ENCODE results near the gene FLOT2. TPM values are rescaled to one million over a fixed set of nuclear protein-coding genes. Genes with fewer than 3 reads are reported as not detected.

FLOT2 gene
- total and polyA plus RNA-seq, 10 of the 15 experiments (the other 5 are each of a cell fraction or from before 2014, with no cell fraction given), result 56.8 to 302 (median 149) TPM

DNA sequence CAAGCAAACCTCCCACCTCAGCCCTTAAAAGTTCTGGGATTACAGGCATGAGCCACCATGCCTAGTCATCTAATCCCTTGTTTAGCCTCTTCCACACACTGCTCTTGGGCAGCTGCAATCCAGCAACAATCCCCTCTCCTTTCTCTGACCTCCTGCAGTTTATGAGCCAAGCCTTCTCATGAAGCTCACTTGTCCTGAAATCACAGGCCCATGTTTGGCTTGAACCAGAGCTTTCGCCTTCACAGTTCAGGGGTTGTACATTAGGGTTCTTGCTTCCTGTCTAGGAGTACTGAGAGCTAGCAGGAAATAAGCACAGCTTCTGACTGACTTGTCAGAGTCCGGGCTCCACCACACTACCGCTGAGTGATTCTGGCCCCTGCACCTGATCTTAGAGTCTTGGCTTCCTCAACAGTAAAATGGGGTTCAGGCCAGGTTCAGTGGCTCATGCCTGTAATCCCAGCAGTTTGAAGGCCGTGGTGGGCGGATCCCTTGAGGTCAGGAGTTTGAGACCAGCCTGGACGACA is 26.4 kb downstream of the FLOT2 start (continued):
- TF ChIP-seq IKZF1 (conservative IDR thresholded peaks at IDR 0.05) (no peak), NR2C1 (IDR thresholded peaks at IDR 0.05) (no peak), MEF2B (IDR thresholded peaks at IDR 0.05; ENCODE audit: partially characterized antibody, poor library complexity, severe bottlenecking) (peak; percentile 14), ESRRA (IDR thresholded peaks at IDR 0.05; ENCODE audit: low read length) (no peak), CHD4 (IDR thresholded peaks at IDR 0.05) (no peak), STAT3 (IDR thresholded peaks at IDR 0.05; ENCODE audit: low read depth, low read length) (no peak), BHLHE40 (IDR thresholded peaks at IDR 0.05; ENCODE audit: borderline replicate concordance in 1 of 2, low read depth in 2 of 2, low read length in 1 of 2) (no peak; a peak in 1 of 4 replicates), HDAC6 (IDR thresholded peaks at IDR 0.05; ENCODE audit: unreplicated experiment) (no peak), TAF1 (IDR thresholded peaks at IDR 0.05; ENCODE audit: borderline replicate concordance, low read depth, low read length) (peak; percentile 78), BMI1 (IDR thresholded peaks at IDR 0.05; ENCODE audit: borderline replicate concordance) (no peak), SMAD5 (IDR thresholded peaks at IDR 0.05; ENCODE audit: low read depth) (no peak), FOS (IDR thresholded peaks at IDR 0.05; ENCODE audit: borderline replicate concordance, extremely low read depth, insufficient read length) (no peak), SIX5 (IDR thresholded peaks at IDR 0.05; ENCODE audit: low read depth, low read length, severe bottlenecking) (no peak), SRF (IDR thresholded peaks at IDR 0.05; ENCODE audit: low read depth in 2 of 2, low read length in 2 of 2) (peak; percentile 82 to 88), NBN (IDR thresholded peaks at IDR 0.05) (peak; percentile 20; the same call in 1 of the 2 replicates), CHD2 (IDR thresholded peaks at IDR 0.05; ENCODE audit: borderline replicate concordance, low read depth, low read length) (no peak), EED (IDR thresholded peaks at IDR 0.05; ENCODE audit: low read depth) (peak; percentile 23; the same call in 1 of the 2 replicates)
- TF ChIP-seq, protein P1, sequence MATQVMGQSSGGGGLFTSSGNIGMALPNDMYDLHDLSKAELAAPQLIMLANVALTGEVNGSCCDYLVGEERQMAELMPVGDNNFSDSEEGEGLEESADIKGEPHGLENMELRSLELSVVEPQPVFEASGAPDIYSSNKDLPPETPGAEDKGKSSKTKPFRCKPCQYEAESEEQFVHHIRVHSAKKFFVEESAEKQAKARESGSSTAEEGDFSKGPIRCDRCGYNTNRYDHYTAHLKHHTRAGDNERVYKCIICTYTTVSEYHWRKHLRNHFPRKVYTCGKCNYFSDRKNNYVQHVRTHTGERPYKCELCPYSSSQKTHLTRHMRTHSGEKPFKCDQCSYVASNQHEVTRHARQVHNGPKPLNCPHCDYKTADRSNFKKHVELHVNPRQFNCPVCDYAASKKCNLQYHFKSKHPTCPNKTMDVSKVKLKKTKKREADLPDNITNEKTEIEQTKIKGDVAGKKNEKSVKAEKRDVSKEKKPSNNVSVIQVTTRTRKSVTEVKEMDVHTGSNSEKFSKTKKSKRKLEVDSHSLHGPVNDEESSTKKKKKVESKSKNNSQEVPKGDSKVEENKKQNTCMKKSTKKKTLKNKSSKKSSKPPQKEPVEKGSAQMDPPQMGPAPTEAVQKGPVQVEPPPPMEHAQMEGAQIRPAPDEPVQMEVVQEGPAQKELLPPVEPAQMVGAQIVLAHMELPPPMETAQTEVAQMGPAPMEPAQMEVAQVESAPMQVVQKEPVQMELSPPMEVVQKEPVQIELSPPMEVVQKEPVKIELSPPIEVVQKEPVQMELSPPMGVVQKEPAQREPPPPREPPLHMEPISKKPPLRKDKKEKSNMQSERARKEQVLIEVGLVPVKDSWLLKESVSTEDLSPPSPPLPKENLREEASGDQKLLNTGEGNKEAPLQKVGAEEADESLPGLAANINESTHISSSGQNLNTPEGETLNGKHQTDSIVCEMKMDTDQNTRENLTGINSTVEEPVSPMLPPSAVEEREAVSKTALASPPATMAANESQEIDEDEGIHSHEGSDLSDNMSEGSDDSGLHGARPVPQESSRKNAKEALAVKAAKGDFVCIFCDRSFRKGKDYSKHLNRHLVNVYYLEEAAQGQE (IDR thresholded peaks at IDR 0.05; ENCODE audit: low read depth, low read length), result no peak
- TF ChIP-seq, protein P2, sequence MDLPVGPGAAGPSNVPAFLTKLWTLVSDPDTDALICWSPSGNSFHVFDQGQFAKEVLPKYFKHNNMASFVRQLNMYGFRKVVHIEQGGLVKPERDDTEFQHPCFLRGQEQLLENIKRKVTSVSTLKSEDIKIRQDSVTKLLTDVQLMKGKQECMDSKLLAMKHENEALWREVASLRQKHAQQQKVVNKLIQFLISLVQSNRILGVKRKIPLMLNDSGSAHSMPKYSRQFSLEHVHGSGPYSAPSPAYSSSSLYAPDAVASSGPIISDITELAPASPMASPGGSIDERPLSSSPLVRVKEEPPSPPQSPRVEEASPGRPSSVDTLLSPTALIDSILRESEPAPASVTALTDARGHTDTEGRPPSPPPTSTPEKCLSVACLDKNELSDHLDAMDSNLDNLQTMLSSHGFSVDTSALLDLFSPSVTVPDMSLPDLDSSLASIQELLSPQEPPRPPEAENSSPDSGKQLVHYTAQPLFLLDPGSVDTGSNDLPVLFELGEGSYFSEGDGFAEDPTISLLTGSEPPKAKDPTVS (IDR thresholded peaks at IDR 0.05; ENCODE audit: low read depth, low read length), result no peak
- TF ChIP-seq, protein P3, sequence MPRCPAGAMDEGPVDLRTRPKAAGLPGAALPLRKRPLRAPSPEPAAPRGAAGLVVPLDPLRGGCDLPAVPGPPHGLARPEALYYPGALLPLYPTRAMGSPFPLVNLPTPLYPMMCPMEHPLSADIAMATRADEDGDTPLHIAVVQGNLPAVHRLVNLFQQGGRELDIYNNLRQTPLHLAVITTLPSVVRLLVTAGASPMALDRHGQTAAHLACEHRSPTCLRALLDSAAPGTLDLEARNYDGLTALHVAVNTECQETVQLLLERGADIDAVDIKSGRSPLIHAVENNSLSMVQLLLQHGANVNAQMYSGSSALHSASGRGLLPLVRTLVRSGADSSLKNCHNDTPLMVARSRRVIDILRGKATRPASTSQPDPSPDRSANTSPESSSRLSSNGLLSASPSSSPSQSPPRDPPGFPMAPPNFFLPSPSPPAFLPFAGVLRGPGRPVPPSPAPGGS (IDR thresholded peaks at IDR 0.05; ENCODE audit: borderline replicate concordance, insufficient read depth, low read depth, low read length, poor library complexity, severe bottlenecking), result no peak
- TF ChIP-seq, protein P4, sequence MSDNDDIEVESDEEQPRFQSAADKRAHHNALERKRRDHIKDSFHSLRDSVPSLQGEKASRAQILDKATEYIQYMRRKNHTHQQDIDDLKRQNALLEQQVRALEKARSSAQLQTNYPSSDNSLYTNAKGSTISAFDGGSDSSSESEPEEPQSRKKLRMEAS (IDR thresholded peaks at IDR 0.05; ENCODE audit: low read depth, low read length), result no peak

All from GM12878 (cell line).